ENCODE results near the gene ZNF592.

DNA sequence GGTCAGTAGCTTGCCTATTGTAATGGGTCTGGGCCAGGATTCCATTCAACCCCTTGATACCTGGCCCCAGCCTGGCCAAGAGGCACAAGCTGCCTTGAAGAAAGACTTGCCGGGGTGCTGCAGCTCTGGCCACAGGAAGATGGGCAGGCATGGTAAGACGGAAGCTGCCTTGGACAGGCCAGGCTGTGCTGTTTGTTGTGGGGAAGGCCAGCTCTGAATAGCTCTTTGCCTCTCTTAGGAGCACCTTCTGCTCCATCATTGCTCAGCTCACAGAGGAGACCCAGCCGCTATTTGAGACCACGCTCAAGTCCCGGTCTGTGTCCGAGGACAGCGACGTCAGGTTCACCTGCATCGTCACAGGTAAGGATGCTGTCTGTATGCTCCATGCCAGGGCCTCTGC is 78.9 kb downstream of the ZNF592 start:
- TF ChIP-seq, protein P1, sequence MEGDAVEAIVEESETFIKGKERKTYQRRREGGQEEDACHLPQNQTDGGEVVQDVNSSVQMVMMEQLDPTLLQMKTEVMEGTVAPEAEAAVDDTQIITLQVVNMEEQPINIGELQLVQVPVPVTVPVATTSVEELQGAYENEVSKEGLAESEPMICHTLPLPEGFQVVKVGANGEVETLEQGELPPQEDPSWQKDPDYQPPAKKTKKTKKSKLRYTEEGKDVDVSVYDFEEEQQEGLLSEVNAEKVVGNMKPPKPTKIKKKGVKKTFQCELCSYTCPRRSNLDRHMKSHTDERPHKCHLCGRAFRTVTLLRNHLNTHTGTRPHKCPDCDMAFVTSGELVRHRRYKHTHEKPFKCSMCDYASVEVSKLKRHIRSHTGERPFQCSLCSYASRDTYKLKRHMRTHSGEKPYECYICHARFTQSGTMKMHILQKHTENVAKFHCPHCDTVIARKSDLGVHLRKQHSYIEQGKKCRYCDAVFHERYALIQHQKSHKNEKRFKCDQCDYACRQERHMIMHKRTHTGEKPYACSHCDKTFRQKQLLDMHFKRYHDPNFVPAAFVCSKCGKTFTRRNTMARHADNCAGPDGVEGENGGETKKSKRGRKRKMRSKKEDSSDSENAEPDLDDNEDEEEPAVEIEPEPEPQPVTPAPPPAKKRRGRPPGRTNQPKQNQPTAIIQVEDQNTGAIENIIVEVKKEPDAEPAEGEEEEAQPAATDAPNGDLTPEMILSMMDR (IDR thresholded peaks at IDR 0.05): no peak
- no peak for TF ChIP-seq POLR2A (IDR thresholded peaks at IDR 0.05)
